IMR-90 (cell line): ENCODE data around the gene HECTD1. TPM values are rescaled to one million over a fixed set of nuclear protein-coding genes. Genes with fewer than 3 reads are reported as not detected.

Experiments
- ATAC-seq: fragments of 200-7000 bp; cut with Tn5 transposase; 2 replicates; pipeline ENCODE4 v1.9.1; 2020; ENCODE audit warnings: low read depth, mild to moderate bottlenecking, moderate library complexity
- BruUV-seq: library from RNA; stranded (reverse); fragments of 400-500 nt; replicated peaks from 2 replicates; lab custom pipeline; 2021; lab: Mats Ljungman, UMichigan
- CTCF ChIA-PET: fragments of 300-600 bp; formaldehyde crosslinking; extraction: SDS; loops from one replicate; lab custom pipeline; 2021; ENCODE audit warnings: antibody characterized with exemption; lab: Yijun Ruan, JAX
- POLR2A ChIA-PET: fragments of 300-600 bp; sonication (Branson Sonifier 250); formaldehyde crosslinking; loops from one replicate; lab custom pipeline; 2022; ENCODE audit warnings: antibody characterized with exemption; ENCODE audit not compliant: unreplicated experiment; lab: Charles Lee
- DNase-seq: peaks from one replicate; pipeline ENCODE4 v3.0.0; 2013
- H2AFZ ChIP-seq: replicated peaks from 2 replicates; pipeline ENCODE3; 2013; ENCODE audit warnings: low read length, mild to moderate bottlenecking; ENCODE audit not compliant: poor library complexity
- H2AK5ac ChIP-seq: 2 replicates; pipeline ENCODE4 v1.6.1; 2013; ENCODE audit warnings: low read depth, low read length, inconsistent platforms
- H2AK9ac ChIP-seq: replicated peaks from 2 replicates; pipeline ENCODE3; 2013; ENCODE audit warnings: mild to moderate bottlenecking, low read depth, low read length, moderate library complexity; ENCODE audit not compliant: poor library complexity
- H2BK120ac ChIP-seq: 2 replicates; pipeline ENCODE4 v1.6.1; 2013; ENCODE audit warnings: low read depth, low read length, inconsistent platforms
- H2BK15ac ChIP-seq: 3 replicates; pipeline ENCODE4 v1.6.1; 2013; ENCODE audit warnings: low read depth, low read length, inconsistent platforms
- H2BK20ac ChIP-seq: 2 replicates; pipeline ENCODE4 v1.6.1; 2013; ENCODE audit warnings: low read depth, mild to moderate bottlenecking, inconsistent platforms, low read length, moderate library complexity
- H2BK5ac ChIP-seq: 2 replicates; pipeline ENCODE4 v1.6.1; 2013; ENCODE audit warnings: mild to moderate bottlenecking, low read depth, low read length, inconsistent platforms; ENCODE audit not compliant: poor library complexity, severe bottlenecking
- H3K14ac ChIP-seq: replicated peaks from 2 replicates; pipeline ENCODE4 v1.6.1; 2013; ENCODE audit warnings: low read depth, low read length, inconsistent platforms
- H3K18ac ChIP-seq: 2 replicates; pipeline ENCODE4 v1.6.1; 2013; ENCODE audit warnings: low read depth, low read length, control low read depth
- H3K23ac ChIP-seq: 2 replicates; pipeline ENCODE4 v1.6.1; 2013; ENCODE audit warnings: low read depth, low read length, inconsistent platforms
- H3K27ac ChIP-seq: 2 replicates; pipeline ENCODE4 v1.5.1; 2013; ENCODE audit warnings: mild to moderate bottlenecking, control low read depth, low read length; ENCODE audit not compliant: insufficient read depth
- H3K27me3 ChIP-seq: 2 replicates; pipeline ENCODE4 v1.6.1; 2013; ENCODE audit warnings: low read length; ENCODE audit not compliant: control insufficient read depth, insufficient read depth
- H3K36me3 ChIP-seq: 2 replicates; pipeline ENCODE4 v1.6.1; 2013; ENCODE audit warnings: low read length, mixed read lengths; ENCODE audit not compliant: control insufficient read depth, insufficient read depth
- H3K4ac ChIP-seq: 2 replicates; pipeline ENCODE4 v1.6.1; 2013; ENCODE audit warnings: low read depth, low read length, inconsistent platforms
- H3K4me1 ChIP-seq: 2 replicates; pipeline ENCODE4 v1.6.1; 2013; ENCODE audit warnings: low read length, mixed read lengths; ENCODE audit not compliant: control insufficient read depth, insufficient read depth
- H3K4me2 ChIP-seq: 2 replicates; pipeline ENCODE4 v1.6.1; 2013; ENCODE audit warnings: low read depth, mild to moderate bottlenecking, control low read depth, low read length, moderate library complexity
- H3K4me3 ChIP-seq: 2 replicates; pipeline ENCODE4 v1.5.1; 2013; ENCODE audit warnings: low read depth, mild to moderate bottlenecking, control low read depth, low read length, moderate library complexity; ENCODE audit not compliant: insufficient read depth
- H3K56ac ChIP-seq: 2 replicates; pipeline ENCODE4 v1.6.1; 2013; ENCODE audit warnings: low read length, inconsistent platforms; ENCODE audit not compliant: insufficient read depth; ENCODE audit errors: extremely low read depth
- H3K79me1 ChIP-seq, 2 experiments: 2 replicates each; pipeline ENCODE4 v1.6.1; 2013; ENCODE audit warnings: low read length in 2 of 2, inconsistent platforms in 1 of 2, low read depth in 1 of 2
- H3K9ac ChIP-seq: 2 replicates; pipeline ENCODE4 v1.6.1; 2013; ENCODE audit warnings: low read depth, low read length, control low read depth
- H3K9me1 ChIP-seq: 2 replicates; pipeline ENCODE4 v1.6.1; 2013; ENCODE audit warnings: low read length, inconsistent platforms; ENCODE audit not compliant: insufficient read depth
- H3K9me3 ChIP-seq: 2 replicates; pipeline ENCODE4 v1.6.1; 2013; ENCODE audit warnings: low read length; ENCODE audit not compliant: control insufficient read depth, insufficient read depth
- H4K20me1 ChIP-seq: 2 replicates; pipeline ENCODE4 v1.6.1; 2013; ENCODE audit warnings: low read length, inconsistent platforms; ENCODE audit not compliant: insufficient read depth
- H4K5ac ChIP-seq: 2 replicates; pipeline ENCODE4 v1.6.1; 2013; ENCODE audit warnings: mild to moderate bottlenecking, low read depth, low read length, control low read depth
- H4K8ac ChIP-seq, 2 experiments: 2 replicates each; pipeline ENCODE4 v1.6.1; 2013; ENCODE audit warnings: low read depth in 2 of 2, low read length in 2 of 2, control low read depth in 1 of 2, inconsistent platforms in 1 of 2
- H4K91ac ChIP-seq: 2 replicates; pipeline ENCODE4 v1.6.1; 2013; ENCODE audit warnings: low read depth, low read length, inconsistent platforms; ENCODE audit not compliant: insufficient read depth
- CEBPB ChIP-seq: IDR thresholded peaks from 2 replicates; pipeline ENCODE4 v1.6.1; 2012; ENCODE audit warnings: low read depth, low read length, improper control_type of control experiment
- CTCF ChIP-seq: conservative IDR thresholded peaks from 2 replicates; pipeline ENCODE4 v1.5.1; 2012; ENCODE audit warnings: mild to moderate bottlenecking, low read depth, low read length, improper control_type of control experiment
- WGBS, 2 experiments: methylation state at CpG; one replicate each; pipeline versions ENCODE4 v1.1.5 to v1.1.7; 2013; ENCODE audit warnings: missing lambda C conversion rate in 2 of 2; ENCODE audit not compliant: insufficient read length in 1 of 2; ENCODE audit errors: extremely low coverage in 2 of 2; 5-methylcytosine and 5-hydroxymethylcytosine counted together
- dilution Hi-C: fragments of 300-500 bp; cut with HindIII; formaldehyde crosslinking; loops from one replicate; pipeline ENCODE4 v1.14.3; 2018; ENCODE audit warnings: low sequenced_read_pairs; ENCODE audit not compliant: unreplicated experiment
- in situ Hi-C: fragments of 300-500 bp; cut with MboI; formaldehyde crosslinking; loops from 3 replicates; pipeline ENCODE4 v1.14.3; 2019; ENCODE audit warnings: low sequenced_read_pairs, inconsistent platforms, mixed read lengths
- intact Hi-C: fragments of 100-400 bp; cut with micrococcal nuclease; formaldehyde crosslinking; loops from 2 replicates; pipeline ENCODE4 v1.10.0; 2022
- polyA plus RNA-seq, 3 experiments: library from polyadenylated mRNA; depleted of rRNA; stranded (reverse); fragments of >200 nt; gene quantifications; 2 replicates each; pipeline ENCODE4 v1.2.3, GENCODE V29; 2012; ENCODE audit warnings: low replicate concordance in 1 of 3
- total RNA-seq: library from RNA; depleted of rRNA; stranded (reverse); fragments of >200 nt; gene quantifications from 2 replicates; pipeline ENCODE4 v1.2.3, GENCODE V29; 2012

The HECTD1 gene
- total and polyA plus RNA-seq, 2 of the 4 experiments (the other 2 are of a cell fraction) = 48.5 to 228 TPM

GRCh38 chr14:31110872-31111271, 96.7 kb downstream of the HECTD1 start:
- Histone ChIP-seq H3K36me3 (peaks cover 34% of the 10 kb centered on the region), H2BK120ac (no peak overlapping the region), H3K79me1 (peaks cover 11 to 20% of the 10 kb centered on the region in 2 experiments; a peak in 3 of 4 replicates), H3K56ac (no peak overlapping the region), H3K18ac (no peak overlapping the region), H3K4me2 (no peak overlapping the region), H3K27ac (no peak overlapping the region; the same call in 1 of the 2 replicates), H2AK9ac (no peak overlapping the region), H2BK20ac (no peak overlapping the region), H4K8ac (no peak overlapping the region), H4K5ac (no peak overlapping the region), H3K14ac (no peak overlapping the region), H2AK5ac (no peak overlapping the region), H4K91ac (no peak overlapping the region), H3K9ac (no peak overlapping the region), H3K27me3 (no peaks in the 10 kb centered on the region), H3K4me1 (no peaks in the 10 kb centered on the region), H3K9me1 (0 out of 2 replicates have a peak, but pooled peaks cover 3% of the 10 kb centered on the region), H3K23ac (no peak overlapping the region), H2AFZ (no peak overlapping the region), H3K4ac (no peak overlapping the region), H4K20me1 (no peaks in the 10 kb centered on the region), H3K4me3 (no peak overlapping the region), H2BK15ac (no peak overlapping the region), H2BK5ac (no peak overlapping the region), H3K9me3 (no peaks in the 10 kb centered on the region)
- TF ChIP-seq CTCF (no peak), CEBPB (peak; percentile 65)
- no CpG with 5 or more reads among the region's 2 CpGs for WGBS, 2 experiments
- DNase-seq = no peak
- dilution Hi-C loops = no loop called here
- in situ Hi-C loops = no loop called here
- intact Hi-C loops = no loop called here
- BruUV-seq = no TSS peak
- ChIA-PET POLR2A (no interaction called here), CTCF (no interaction called here)
- ATAC-seq = no peak
